OCI-LY3 (cell line): ENCODE data around the gene C9orf72.

Experiments
- H2AFZ ChIP-seq: fragments of 200-600, 300-600 bp; shearing (Covaris generic); 2 replicates; pipeline ENCODE4 v1.6.0; 2014; ENCODE audit warnings: antibody characterized with exemption, low read depth, low read length
- H3K27ac ChIP-seq: fragments of 200-600, 300-600 bp; sonication (generic); 2 replicates; pipeline ENCODE4 v1.5.1; 2014; ENCODE audit warnings: mild to moderate bottlenecking, low read length, moderate library complexity, mixed read lengths
- H3K27me3 ChIP-seq: fragments of 200-600, 300-600 bp; sonication (generic); 2 replicates; pipeline ENCODE4 v1.6.1; 2014; ENCODE audit warnings: low read depth, low read length, mixed read lengths
- H3K36me3 ChIP-seq: fragments of 200-600, 300-600 bp; sonication (generic); replicated peaks from 2 replicates; pipeline ENCODE3; 2014; ENCODE audit warnings: low read depth, low read length, mixed read lengths
- H3K4me1 ChIP-seq: fragments of 300-600, 200-600 bp; sonication (generic); 2 replicates; pipeline ENCODE4 v1.6.1; 2014; ENCODE audit warnings: low read length, mixed read lengths
- H3K4me2 ChIP-seq: fragments of 200-600, 300-600 bp; sonication (generic); 2 replicates; pipeline ENCODE4 v1.6.1; 2014; ENCODE audit warnings: low read length, mixed read lengths
- H3K4me3 ChIP-seq: fragments of 300-600, 200-600 bp; sonication (generic); 2 replicates; pipeline ENCODE4 v1.5.1; 2014; ENCODE audit warnings: antibody characterized with exemption, mild to moderate bottlenecking, low read length, moderate library complexity
- H3K79me2 ChIP-seq: fragments of 300-600, 200-600 bp; shearing (Covaris generic); 2 replicates; pipeline ENCODE4 v1.6.1; 2014; ENCODE audit warnings: mild to moderate bottlenecking, low read length, mixed read lengths
- H3K9ac ChIP-seq: fragments of 300-600, 200-600 bp; shearing (Covaris generic); 2 replicates; pipeline ENCODE4 v1.6.0; 2014; ENCODE audit warnings: mild to moderate bottlenecking, low read length, moderate library complexity
- H3K9me3 ChIP-seq: fragments of 200-600, 300-600 bp; shearing (Covaris generic); 2 replicates; pipeline ENCODE4 v1.6.1; 2014; ENCODE audit warnings: low read length, mixed read lengths; ENCODE audit not compliant: insufficient read depth
- H4K20me1 ChIP-seq: fragments of 200-600, 300-600 bp; sonication (generic); 2 replicates; pipeline ENCODE4 v1.6.1; 2016; ENCODE audit warnings: low read length, mixed read lengths; ENCODE audit not compliant: insufficient read depth
- CTCF ChIP-seq: fragments of 200-600, 300-600 bp; sonication (generic); IDR thresholded peaks from 2 replicates; pipeline ENCODE4 v1.5.1; 2014; ENCODE audit warnings: antibody characterized with exemption, low read length, low read depth
- EZH2phosphoT487 ChIP-seq: fragments of 200-600 bp; shearing (Covaris generic); IDR thresholded peaks from 2 replicates; pipeline ENCODE4 v1.6.1; 2018; ENCODE audit warnings: antibody characterized with exemption, mixed run types, low read depth

Gene C9orf72

DNA sequence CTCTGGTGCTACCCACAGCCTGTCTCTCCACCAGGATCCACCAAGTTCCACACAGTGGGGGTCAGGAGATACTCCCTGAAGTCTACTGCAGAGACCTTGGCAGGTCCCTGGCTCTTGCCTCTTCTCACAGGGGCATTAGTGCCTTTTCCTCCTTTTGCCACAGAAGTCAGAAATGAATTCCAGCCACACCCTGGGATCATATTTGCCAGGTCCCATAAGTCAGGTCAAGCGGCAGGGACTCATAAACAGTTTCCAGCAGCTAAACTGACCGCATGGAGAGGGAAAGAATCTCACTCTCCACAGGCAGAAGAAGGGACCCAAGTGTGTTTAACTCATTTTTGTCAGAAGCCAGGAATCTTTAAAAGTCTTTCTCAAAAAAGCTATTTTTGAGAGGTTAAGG is 62.5 kb downstream of the C9orf72 start:
- Histone ChIP-seq H3K9ac (no peak overlapping the region), H4K20me1 (no peaks in the 10 kb centered on the region), H3K4me3 (no peak overlapping the region), H2AFZ (no peak overlapping the region), H3K4me1 (no peaks in the 10 kb centered on the region), H3K36me3 (no peaks in the 10 kb centered on the region), H3K79me2 (no peaks in the 10 kb centered on the region), H3K4me2 (no peak overlapping the region), H3K27me3 (peaks cover 25% of the 10 kb centered on the region), H3K27ac (no peak overlapping the region), H3K9me3 (no peaks in the 10 kb centered on the region)
- TF ChIP-seq EZH2phosphoT487, result no peak
- no peak for TF ChIP-seq CTCF

DNA sequence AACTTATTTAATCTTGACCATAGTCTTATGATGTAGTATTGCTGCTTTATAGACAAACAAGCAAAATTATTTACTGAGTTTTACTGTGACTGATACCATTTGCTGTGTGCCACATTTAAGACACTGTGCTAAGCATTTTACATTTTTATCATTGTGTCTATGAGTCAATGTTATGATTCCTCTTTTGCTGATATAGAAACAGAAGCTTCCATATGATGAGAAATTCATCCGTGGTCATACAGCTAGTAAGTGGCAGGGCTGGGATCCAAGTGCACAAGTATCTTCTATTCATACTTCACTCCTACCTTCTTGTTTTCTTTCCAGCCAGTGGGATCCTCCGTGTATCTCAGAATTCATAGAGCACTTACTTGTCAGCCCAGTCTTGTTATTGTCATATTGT is 66.3 kb downstream of the C9orf72 start:
- no peak for TF ChIP-seq EZH2phosphoT487
- TF ChIP-seq CTCF, result no peak
- no peak overlapping the region for H3K4me3 ChIP-seq
- H3K27ac ChIP-seq, result no peak overlapping the region
- H3K4me1 ChIP-seq, result no peaks in the 10 kb centered on the region
- no peak overlapping the region for H3K9ac ChIP-seq
- H3K79me2 ChIP-seq, result no peaks in the 10 kb centered on the region
- no peaks in the 10 kb centered on the region for H4K20me1 ChIP-seq
- H3K27me3 ChIP-seq, result peaks cover 35% of the 10 kb centered on the region
- no peaks in the 10 kb centered on the region for H3K36me3 ChIP-seq
- no peak overlapping the region for H3K4me2 ChIP-seq
- H2AFZ ChIP-seq, result no peak overlapping the region
- no peaks in the 10 kb centered on the region for H3K9me3 ChIP-seq

- Histone ChIP-seq H3K4me3 (no peak overlapping the region), H3K79me2 (no peaks in the 10 kb centered on the region), H3K9ac (no peak overlapping the region), H3K27ac (no peak overlapping the region), H2AFZ (no peak overlapping the region), H3K36me3 (no peaks in the 10 kb centered on the region), H4K20me1 (no peaks in the 10 kb centered on the region), H3K4me1 (peaks cover 4% of the 10 kb centered on the region), H3K27me3 (peaks cover 32% of the 10 kb centered on the region), H3K4me2 (no peak overlapping the region), H3K9me3 (no peaks in the 10 kb centered on the region)
- TF ChIP-seq CTCF, result no peak
- no peak for TF ChIP-seq EZH2phosphoT487
Observed at GRCh38 chr9:27505744-27506161, 67.5 kb downstream of the C9orf72 start.

DNA sequence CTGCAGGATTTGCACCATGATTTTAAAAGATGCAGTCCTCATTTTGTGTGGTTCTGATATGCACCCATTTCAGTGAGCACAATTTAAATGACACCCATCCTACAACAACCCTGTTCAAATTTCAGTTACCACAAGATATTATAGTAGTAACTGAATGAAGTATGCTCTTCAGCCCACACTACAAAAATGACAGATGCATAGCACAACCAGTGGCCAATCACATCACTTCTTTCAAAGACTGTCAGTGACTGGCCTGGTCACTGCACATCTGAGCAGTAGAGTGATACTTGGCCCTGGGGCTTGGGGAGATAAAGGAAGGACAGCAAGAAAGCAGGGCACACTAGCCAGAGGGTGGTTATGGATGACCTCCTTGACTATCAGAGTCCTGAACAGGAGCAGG is 69.0 kb downstream of the C9orf72 start:
- Histone ChIP-seq H3K79me2 (no peaks in the 10 kb centered on the region), H3K4me1 (peaks cover 15% of the 10 kb centered on the region), H3K36me3 (no peaks in the 10 kb centered on the region), H4K20me1 (no peaks in the 10 kb centered on the region), H3K9me3 (no peaks in the 10 kb centered on the region), H3K27me3 (peaks cover 29% of the 10 kb centered on the region; the same call in 1 of the 2 replicates), H3K9ac (no peak overlapping the region), H2AFZ (no peak overlapping the region), H3K4me2 (no peak overlapping the region), H3K27ac (no peak overlapping the region), H3K4me3 (no peak overlapping the region)
- TF ChIP-seq EZH2phosphoT487 (no peak), CTCF (no peak)
